Fibroblast of skin of right quadriceps (primary cell): ENCODE results near the gene CCL24.
A peak's percentile ranks its signal among the peaks of the same experiment; 100 is the strongest.
"Not testable (repeated sequence)": the region's sequence is repeated elsewhere in the genome, so short reads cannot be mapped to it uniquely, and the experiment has no call there.

Experiments
- DNase-seq: peaks from one replicate; pipeline ENCODE4 v3.0.0-alpha.2; 2013

CCL24 gene

DNA sequence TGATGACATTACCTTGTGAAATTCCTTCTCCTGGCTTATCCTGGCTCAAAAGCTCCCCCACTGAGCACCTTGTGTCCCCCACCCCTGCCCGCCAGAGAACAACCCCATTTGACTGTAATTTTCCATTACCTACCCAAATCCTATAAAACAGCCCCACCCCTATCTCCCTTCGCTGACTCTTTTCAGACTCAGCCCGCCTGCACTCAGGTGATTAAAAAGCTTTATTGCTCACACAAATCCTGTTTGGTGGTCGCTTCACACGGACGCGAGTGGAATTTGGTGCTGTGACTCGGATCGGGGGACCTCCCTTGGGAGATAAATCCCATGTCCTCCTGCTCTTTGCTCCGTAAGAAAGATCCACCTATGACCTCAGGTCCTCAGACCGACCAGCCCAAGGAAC, 34.6 kb downstream of the CCL24 start:
- DNase-seq: not testable (repeated sequence)

GRCh38 chr7:75776295-75776971, 37.2 kb downstream of the CCL24 start:
- DNase-seq: peak; percentile 96

DNA sequence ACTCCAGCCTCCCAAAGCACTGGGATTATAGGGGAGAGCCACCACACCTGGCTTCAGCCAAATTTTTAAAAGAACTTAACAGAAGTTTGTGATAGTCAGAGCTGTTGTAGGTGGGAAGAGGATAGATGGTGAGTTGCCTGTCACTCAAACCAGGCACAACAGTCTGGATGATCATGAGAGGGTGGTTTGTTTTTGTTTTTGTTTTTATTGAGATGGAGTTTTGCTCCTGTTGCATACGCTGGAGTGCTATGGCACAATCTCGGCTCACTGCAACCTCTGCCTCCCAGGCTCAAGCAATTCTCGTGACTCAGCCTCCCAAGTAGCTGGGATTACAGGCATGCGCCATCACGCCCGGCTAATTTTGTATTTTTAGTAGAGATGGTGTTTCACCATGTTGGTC, 39.6 kb downstream of the CCL24 start:
- DNase-seq: not testable (repeated sequence)

- peak; percentile 94 for DNase-seq
Measured at GRCh38 chr7:75772081-75773077, 41.2 kb downstream of the CCL24 start, which contains the start of gene CCL26. Gene CCL26 (minus strand): TSS chr7:75772211. CDS start chr7:75772176, 35 bp downstream.

DNA sequence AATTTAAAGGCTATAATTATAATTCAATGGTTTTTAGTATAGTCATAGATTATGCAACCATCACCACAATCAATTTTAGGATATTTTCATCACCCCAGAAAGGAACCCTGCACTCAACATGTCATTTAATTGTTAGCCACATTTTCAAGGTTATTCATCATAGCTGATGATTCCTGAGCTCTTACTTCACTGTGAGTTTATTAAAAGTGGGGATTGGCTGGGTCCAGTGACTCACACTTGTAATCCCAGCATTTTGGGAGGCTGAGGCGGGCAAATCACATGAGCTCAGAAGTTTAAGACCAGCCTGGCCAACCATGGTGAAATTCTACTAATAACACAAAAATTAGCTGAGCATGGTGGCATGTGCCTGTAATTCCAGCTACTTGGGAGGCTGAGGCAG, 42.4 kb downstream of the CCL24 start:
- DNase-seq: peak; percentile 92

DNA sequence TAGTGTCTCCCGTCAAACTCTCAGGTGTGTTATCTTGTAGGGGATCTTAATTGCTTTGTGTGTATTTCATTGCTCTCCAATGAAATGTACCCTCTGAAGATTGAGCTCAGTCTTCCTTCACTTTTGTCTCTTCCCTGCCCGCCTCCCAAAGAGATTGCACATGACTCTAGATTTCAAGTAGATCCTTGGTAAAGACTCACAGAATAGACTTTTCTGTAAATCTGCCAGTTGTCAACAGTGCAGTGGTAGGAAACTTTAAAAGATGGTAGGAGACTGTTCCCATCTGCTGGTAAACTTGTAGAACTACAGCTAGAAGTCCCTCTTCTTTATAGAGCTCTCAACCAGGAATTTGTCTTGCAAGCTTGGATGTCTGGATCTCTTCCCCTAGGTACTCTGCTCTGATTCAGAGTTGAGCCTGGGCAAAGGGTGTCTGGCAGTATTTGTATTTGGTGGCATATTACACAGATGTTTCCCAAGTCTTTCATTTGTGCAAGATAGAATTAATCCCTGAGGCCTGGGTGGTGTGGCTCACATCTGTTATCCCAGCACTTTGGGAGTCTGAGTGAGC, 51.2 kb downstream of the CCL24 start:
- DNase-seq: peak; percentile 72

- DNase-seq: not testable (repeated sequence)
Measured at GRCh38 chr7:75761801-75762200, 51.8 kb downstream of the CCL24 start.
